HL-60 (cell line): ENCODE measurements around the gene PLK1.

ENCODE experiments used
- DNase-seq, 2 experiments: peaks; one replicate each; pipeline ENCODE4 v3.0.0-alpha.2; 2010 to 2020; ENCODE audit warnings: low read depth in 1 of 2, low spot score in 1 of 2
- H3K27ac ChIP-seq: fragments of 250-450 bp; sonication (Bioruptor Pico); replicated peaks from 2 replicates; pipeline ENCODE4 v1.5.1; 2020; ENCODE audit warnings: mild to moderate bottlenecking, moderate library complexity
- H3K27me3 ChIP-seq: fragments of 250-450 bp; sonication (Bioruptor Pico); 2 replicates; pipeline ENCODE4 v1.5.1; 2021; ENCODE audit warnings: mild to moderate bottlenecking, moderate library complexity; ENCODE audit not compliant: insufficient read depth, poor library complexity, severe bottlenecking
- H3K4me3 ChIP-seq: replicated peaks from 2 replicates; pipeline ENCODE4 v1.5.1; 2011; ENCODE audit warnings: mild to moderate bottlenecking, control low read depth, low read length; ENCODE audit not compliant: insufficient read depth
- CTCF ChIP-seq: IDR thresholded peaks from one replicate; pipeline ENCODE4 v1.5.1; 2011; ENCODE audit warnings: low read length, control low read depth, inconsistent platforms; ENCODE audit not compliant: insufficient read depth
- GABPA ChIP-seq: IDR thresholded peaks from 2 replicates; pipeline ENCODE4 v1.6.1; 2012; ENCODE audit warnings: low read depth
- POLR2AphosphoS5 ChIP-seq: IDR thresholded peaks from 2 replicates; pipeline ENCODE4 v1.6.1; 2012; ENCODE audit warnings: low read depth
- REST ChIP-seq: IDR thresholded peaks from 2 replicates; pipeline ENCODE4 v1.6.1; 2012; ENCODE audit warnings: low read depth; ENCODE audit not compliant: insufficient replicate concordance
- SPI1 ChIP-seq: IDR thresholded peaks from 2 replicates; pipeline ENCODE4 v1.6.1; 2012; ENCODE audit warnings: low read depth, mild to moderate bottlenecking, borderline replicate concordance

PLK1 gene

GRCh38 chr16:23694265-23694643, 15.6 kb downstream of the PLK1 start:
- no peak for TF ChIP-seq REST
- no peak for TF ChIP-seq POLR2AphosphoS5
- no peak for TF ChIP-seq GABPA
- no peak for TF ChIP-seq CTCF
- no peak for TF ChIP-seq SPI1
- no peaks in the 10 kb centered on the region for H3K27me3 ChIP-seq
- no peak overlapping the region for H3K27ac ChIP-seq
- no peak for DNase-seq
- H3K4me3 ChIP-seq, result no peak overlapping the region

GRCh38 chr16:23694644-23695373, 16.1 kb downstream of the PLK1 start:
- DNase-seq, result no peak
- TF ChIP-seq GABPA (no peak), SPI1 (no peak), REST (no peak), CTCF (no peak), POLR2AphosphoS5 (no peak)
- Histone ChIP-seq H3K4me3 (no peak overlapping the region), H3K27ac (no peak overlapping the region), H3K27me3 (no peaks in the 10 kb centered on the region)

- DNase-seq, result no peak
- H3K4me3 ChIP-seq, result no peak overlapping the region
These were observed 17.1 kb downstream of the PLK1 start for GRCh38 chr16:23695756-23696155.

More at GRCh38 chr16:23695756-23696155, 17.1 kb downstream of the PLK1 start:
- no peaks in the 10 kb centered on the region for H3K27me3 ChIP-seq
- TF ChIP-seq CTCF (no peak), REST (no peak), GABPA (no peak), SPI1 (no peak), POLR2AphosphoS5 (no peak)
- H3K27ac ChIP-seq, result no peak overlapping the region
